NCI-H82 (cell line): ENCODE data around the gene FASN.
"Not testable (repeated sequence)": the region's sequence is repeated elsewhere in the genome, so short reads cannot be mapped to it uniquely, and the experiment has no call there.

Source experiments
- DNase-seq: peaks from one replicate; lab custom pipeline; 2025; lab: John Stamatoyannopoulos, UW

The FASN gene

GRCh38 chr17:82041144-82041814 lies 56.8 kb downstream of the FASN start:
- DNase-seq: no peak

- no peak for DNase-seq
These were observed 58.2 kb downstream of the FASN start for GRCh38 chr17:82039695-82040299.

GRCh38 chr17:82038796-82039409 lies 59.1 kb downstream of the FASN start:
- not testable (repeated sequence) for DNase-seq

DNA sequence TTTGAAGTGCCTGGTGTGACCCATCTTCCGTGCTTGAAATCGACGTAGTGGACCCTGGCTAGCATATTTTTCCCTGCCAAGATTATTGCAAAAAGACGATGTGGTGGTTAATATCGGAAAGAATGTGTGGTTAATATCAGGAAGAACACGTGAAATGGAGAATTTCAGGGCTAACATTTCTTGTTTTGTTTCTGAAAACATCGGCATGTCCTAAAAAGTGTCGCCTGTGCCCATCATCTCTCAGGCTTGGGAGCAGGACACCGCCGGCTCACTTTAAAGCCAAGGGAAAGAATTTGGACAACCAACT lies 60.2 kb downstream of the FASN start:
- DNase-seq: no peak

- peak; percentile 99 for DNase-seq
These were observed 60.7 kb downstream of the FASN start, which contains the start of gene DCXR for GRCh38 chr17:82037092-82037888. Gene DCXR, minus strand, starts transcription at chr17:82037697. Its CDS starts 15 bp downstream, at chr17:82037682.

DNA sequence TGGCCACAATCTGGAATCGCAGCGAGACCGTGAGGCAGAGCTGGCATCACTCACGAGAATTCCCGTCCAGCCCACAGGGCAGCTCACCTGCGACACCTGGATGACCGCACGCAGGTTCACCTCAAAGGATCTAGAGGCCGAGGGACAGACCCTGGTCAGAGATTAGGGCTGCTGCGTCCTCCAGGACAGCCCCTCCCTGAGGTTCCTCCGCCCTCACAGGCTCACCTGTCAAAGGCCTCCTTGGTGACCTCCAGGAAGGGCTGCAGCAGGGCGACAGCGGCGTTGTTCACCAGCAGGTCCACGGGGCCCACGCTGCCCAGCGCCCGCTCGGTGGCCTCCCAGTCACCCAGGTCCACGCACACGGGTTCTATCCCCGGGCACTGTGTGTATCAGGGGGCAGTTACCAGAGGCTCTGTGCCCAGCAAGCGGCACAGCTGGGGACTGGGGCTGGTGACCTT lies 61.4 kb downstream of the FASN start:
- DNase-seq: no peak

GRCh38 chr17:82035956-82036633 lies 61.9 kb downstream of the FASN start:
- DNase-seq: no peak

- no peak for DNase-seq
These were observed 62.5 kb downstream of the FASN start for GRCh38 chr17:82035488-82035887.

GRCh38 chr17:82034371-82035011 lies 63.5 kb downstream of the FASN start:
- DNase-seq: no peak

GRCh38 chr17:82033359-82034085 lies 64.5 kb downstream of the FASN start:
- DNase-seq: no peak

GRCh38 chr17:82031885-82032627 lies 66.0 kb downstream of the FASN start:
- peak; percentile 75 for DNase-seq

- DNase-seq: peak; percentile 72
These were observed 66.6 kb downstream of the FASN start, which contains the start of gene RAC3 for GRCh38 chr17:82031303-82031884. Gene RAC3, plus strand, starts transcription at chr17:82031678. Its CDS starts 84 bp downstream, at chr17:82031762.

DNA sequence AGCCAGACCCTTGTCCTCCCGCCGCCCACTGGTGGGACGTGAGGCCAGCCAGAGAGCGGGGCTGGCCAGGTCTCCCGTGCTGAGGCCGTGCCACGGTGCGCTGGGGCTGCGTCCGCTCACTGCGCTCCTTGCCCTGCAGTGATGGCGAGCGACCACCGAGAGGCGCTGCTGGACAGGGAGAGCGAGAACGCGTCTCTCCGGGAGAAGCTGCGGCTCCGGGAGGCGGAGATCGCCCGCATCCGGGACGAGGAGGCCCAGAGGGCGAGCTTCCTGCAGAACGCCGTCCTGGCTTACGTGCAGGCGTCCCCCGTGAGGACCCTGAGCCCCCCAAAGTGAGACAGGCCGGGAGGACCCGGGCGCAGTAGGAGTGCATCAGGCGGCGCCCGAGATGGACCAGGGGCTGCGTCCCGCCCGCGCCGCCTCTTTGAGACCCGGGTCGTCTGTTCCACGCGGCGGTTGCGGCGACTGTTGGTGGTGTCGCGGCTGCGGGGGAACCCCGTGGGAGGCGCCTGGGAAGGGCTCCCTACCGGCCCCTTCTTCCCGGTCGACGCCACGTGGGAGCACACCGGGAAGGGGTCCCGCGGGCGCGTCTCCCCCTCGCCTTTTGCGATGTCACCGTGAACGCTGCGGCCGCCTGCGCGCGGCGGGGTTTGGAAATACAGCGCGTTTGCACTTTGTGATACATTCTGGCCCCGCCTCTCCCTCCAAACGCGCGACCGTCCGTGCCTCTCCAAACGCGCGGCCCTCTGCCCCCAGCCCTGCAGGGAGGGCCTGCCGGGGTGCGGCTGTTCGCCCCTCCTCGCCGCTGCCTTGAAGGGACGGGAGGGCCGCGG lies 67.3 kb downstream of the FASN start:
- DNase-seq: peak; percentile 92

GRCh38 chr17:82029990-82030469 lies 68.0 kb downstream of the FASN start:
- DNase-seq: no peak

GRCh38 chr17:82029391-82029790 lies 68.6 kb downstream of the FASN start:
- no peak for DNase-seq

GRCh38 chr17:82028966-82029365 lies 69.1 kb downstream of the FASN start:
- no peak for DNase-seq
